GM15510 (cell line): Measurements from ENCODE around the gene UNC50.

Experiments
- POLR2A ChIP-seq: IDR thresholded peaks from 3 replicates; pipeline ENCODE4 v1.6.1; 2011; ENCODE audit warnings: borderline replicate concordance; ENCODE audit not compliant: insufficient read length; ENCODE audit errors: extremely low read depth

Gene UNC50

GRCh38 chr2:98617149-98617548 is 8.8 kb downstream of the UNC50 start:
- no peak for TF ChIP-seq POLR2A

DNA sequence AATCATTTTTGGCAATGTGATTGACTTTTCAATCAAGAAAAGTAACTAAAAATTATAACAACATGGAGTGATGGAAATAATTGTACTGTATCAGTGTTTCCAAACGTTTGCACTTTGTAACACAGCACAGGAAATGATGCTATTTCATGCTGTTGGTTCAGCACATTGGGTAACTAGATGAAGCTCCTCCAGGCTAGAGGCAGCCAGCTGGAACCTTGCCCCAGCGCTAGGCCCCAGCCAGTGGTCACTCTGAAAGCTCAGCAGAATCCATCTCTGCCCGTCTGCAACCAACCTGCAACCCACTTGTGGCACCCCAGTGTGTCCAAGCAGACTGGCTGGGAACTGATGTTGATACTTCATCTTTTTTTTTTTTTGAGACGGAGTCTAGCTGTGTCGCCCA is 15.3 kb downstream of the UNC50 start:
- TF ChIP-seq POLR2A: no peak

GRCh38 chr2:98632351-98632750 is 24.0 kb downstream of the UNC50 start:
- TF ChIP-seq POLR2A: no peak

DNA sequence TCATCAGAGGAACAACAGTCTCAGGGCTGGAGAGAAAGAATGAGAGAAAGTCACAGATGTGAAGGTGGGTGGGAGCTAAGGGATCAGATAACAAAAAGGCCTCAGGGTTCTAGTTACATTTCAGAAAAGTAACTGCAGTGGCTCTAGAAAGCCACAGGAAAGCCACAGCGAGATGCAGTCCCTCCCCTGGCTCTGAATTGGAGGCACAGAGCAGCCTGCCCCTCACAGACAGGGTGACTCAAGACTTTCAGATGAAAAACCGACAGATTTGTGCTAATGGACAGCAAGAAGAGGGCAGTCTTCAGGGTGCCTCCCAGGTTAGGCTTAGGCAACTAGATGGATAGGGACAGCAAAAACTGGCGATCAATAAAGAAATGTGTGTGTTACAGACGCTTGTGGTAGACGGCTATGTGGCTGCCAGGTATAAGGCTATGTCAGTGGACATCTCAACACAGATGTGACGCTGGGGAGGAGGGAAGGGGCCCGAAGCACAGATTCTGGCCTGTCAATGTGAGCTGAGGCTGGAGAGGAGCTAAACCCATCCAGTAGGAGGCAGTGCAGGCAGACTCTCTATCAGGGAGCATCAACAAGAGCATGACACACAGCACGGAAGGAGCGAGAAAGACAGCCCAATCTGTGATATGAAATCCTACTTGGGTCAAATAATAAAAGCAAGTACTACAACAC is 26.2 kb downstream of the UNC50 start:
- no peak for TF ChIP-seq POLR2A

GRCh38 chr2:98637401-98638147 is 29.2 kb downstream of the UNC50 start:
- no peak for TF ChIP-seq POLR2A

DNA sequence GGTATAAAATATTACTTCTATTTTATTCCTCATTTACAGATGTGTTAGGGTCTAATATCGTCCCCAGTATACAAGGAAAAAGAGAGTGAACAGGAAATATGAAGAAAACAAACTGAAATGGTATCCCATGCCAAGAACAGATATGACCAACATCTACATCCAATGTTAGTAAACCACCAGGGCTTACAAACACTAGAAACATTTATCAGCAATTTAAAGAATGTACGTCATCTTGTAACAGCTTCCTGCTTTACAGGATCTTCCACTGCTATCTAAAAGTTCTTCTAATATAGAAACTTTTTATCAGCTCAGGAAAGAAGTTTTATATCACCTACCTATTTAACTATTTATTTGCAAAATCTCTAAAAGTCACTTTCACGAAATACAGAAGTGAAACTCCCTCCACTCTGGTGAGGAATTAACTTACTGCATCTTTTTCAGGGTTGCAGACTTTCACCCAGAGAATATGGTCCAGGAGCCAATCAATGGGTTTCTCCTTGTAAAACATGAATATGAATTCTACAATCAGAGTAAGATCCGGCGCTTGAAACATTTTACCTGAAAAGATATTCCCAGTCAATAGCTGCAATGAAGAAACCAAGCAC is 35.2 kb downstream of the UNC50 start:
- TF ChIP-seq POLR2A: no peak

DNA sequence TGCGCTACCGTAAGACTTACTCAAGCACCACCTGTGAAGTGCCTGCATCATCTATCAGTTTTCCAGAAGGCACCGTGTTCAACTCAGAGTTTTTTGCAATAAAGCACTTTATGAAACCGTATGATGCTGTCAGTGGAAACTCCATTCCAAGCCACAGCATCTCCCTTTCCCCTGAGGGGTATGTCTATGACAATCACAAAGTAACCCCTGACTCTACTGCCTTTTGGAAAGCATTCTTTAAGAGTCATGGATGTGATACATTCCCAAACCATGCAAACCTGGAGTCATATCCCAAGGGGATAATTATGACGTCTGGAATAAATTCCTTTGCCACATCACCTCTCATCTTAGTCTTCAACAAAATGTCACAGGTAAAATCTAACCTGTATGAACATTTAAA is 39.2 kb downstream of the UNC50 start:
- TF ChIP-seq POLR2A: no peak

- no peak for TF ChIP-seq POLR2A
These were observed 40.1 kb downstream of the UNC50 start for GRCh38 chr2:98648451-98648850.

GRCh38 chr2:98649135-98649991 is 41.0 kb downstream of the UNC50 start:
- no peak for TF ChIP-seq POLR2A

- TF ChIP-seq POLR2A: no peak
These were observed 41.6 kb downstream of the UNC50 start for GRCh38 chr2:98649992-98650375.

DNA sequence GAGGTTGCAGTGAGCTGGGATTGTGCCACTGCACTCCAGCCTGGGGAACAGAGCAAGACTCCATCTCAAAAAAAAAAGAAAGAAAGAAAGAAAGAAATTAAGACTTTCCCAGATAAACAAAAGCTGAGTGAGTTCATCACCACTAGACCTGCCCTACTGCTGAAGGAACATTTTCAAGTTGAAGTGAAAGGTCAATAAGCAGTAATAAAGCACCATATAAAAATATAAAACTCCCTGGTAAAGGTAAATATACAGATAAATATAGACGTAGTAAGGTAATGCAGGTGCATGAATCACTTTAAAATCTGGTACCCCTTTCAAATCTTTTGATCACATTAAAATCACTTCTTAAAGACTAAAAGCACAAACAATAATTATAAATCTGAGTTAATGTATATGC is 42.6 kb downstream of the UNC50 start:
- TF ChIP-seq POLR2A: no peak

DNA sequence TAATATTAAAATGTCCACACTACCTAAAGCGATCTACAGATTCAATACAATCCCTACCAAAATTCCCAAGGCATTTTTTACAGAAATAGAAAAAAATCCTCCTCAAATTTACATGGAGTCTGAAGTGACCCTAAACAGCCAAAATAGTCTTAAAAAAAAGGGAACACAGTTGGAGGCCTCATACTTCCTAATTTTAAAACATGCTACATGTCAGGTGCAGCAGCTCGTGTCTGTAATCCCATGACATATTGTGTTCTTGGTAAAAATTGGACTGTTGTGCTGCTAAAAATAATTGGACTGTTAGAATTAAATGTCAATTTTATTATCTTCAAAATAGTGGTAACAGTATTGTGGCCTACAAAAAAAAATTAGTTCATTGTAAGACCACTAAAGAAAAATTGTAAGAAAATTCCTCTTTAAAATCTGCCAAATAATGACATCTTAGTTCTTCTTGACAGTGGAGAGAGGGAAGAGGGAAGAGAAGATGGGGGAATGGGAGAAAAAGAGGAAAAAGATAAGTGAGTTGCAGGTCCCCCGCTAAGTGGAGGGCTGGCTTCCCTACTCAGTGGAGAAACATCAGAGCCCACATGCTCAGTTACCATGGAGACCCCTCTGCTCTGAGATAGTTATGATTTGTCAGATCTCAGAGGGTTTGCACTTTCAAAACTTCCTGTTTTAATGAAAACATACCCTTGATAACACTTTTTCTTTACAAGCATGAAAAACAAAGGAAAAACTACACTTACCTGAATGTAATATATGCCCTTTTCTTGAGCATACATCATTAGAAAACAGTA is 46.5 kb downstream of the UNC50 start:
- no peak for TF ChIP-seq POLR2A

GRCh38 chr2:98656800-98657199 is 48.4 kb downstream of the UNC50 start:
- TF ChIP-seq POLR2A: no peak

- no peak for TF ChIP-seq POLR2A
These were observed 50.6 kb downstream of the UNC50 start for GRCh38 chr2:98658816-98659490.
